Measurements from ENCODE around the gene SETX.

GRCh38 chr9:132238026-132238972, 116.5 kb downstream of the SETX start:
- no peak for TF ChIP-seq CTCF (IDR thresholded peaks at IDR 0.05)
- no peak for TF ChIP-seq POLR2A (IDR thresholded peaks at IDR 0.05)

All from heart left ventricle (tissue), 13 donors.